AG10803 (cell line): ENCODE data around the gene SMARCC2.

ENCODE experiments used
- DNase-seq: peaks from one replicate; pipeline ENCODE4 v3.0.0; 2010; ENCODE audit warnings: low read depth
- H3K4me3 ChIP-seq: 2 replicates; pipeline ENCODE4 v1.5.1; 2011; ENCODE audit warnings: mild to moderate bottlenecking, low read length, control low read depth
- TF ChIP-seq, protein P1 (sequence below): conservative IDR thresholded peaks from 2 replicates; pipeline ENCODE4 v1.5.1; 2011; ENCODE audit warnings: mild to moderate bottlenecking, low read length, control low read depth, inconsistent platforms

The SMARCC2 gene

GRCh38 chr12:56222531-56222895 is 33.2 kb upstream of the SMARCC2 start:
- DNase-seq = no peak
- H3K4me3 ChIP-seq = peak overlapping the region; percentile 97
- TF ChIP-seq, protein P1, sequence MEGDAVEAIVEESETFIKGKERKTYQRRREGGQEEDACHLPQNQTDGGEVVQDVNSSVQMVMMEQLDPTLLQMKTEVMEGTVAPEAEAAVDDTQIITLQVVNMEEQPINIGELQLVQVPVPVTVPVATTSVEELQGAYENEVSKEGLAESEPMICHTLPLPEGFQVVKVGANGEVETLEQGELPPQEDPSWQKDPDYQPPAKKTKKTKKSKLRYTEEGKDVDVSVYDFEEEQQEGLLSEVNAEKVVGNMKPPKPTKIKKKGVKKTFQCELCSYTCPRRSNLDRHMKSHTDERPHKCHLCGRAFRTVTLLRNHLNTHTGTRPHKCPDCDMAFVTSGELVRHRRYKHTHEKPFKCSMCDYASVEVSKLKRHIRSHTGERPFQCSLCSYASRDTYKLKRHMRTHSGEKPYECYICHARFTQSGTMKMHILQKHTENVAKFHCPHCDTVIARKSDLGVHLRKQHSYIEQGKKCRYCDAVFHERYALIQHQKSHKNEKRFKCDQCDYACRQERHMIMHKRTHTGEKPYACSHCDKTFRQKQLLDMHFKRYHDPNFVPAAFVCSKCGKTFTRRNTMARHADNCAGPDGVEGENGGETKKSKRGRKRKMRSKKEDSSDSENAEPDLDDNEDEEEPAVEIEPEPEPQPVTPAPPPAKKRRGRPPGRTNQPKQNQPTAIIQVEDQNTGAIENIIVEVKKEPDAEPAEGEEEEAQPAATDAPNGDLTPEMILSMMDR = no peak

DNA sequence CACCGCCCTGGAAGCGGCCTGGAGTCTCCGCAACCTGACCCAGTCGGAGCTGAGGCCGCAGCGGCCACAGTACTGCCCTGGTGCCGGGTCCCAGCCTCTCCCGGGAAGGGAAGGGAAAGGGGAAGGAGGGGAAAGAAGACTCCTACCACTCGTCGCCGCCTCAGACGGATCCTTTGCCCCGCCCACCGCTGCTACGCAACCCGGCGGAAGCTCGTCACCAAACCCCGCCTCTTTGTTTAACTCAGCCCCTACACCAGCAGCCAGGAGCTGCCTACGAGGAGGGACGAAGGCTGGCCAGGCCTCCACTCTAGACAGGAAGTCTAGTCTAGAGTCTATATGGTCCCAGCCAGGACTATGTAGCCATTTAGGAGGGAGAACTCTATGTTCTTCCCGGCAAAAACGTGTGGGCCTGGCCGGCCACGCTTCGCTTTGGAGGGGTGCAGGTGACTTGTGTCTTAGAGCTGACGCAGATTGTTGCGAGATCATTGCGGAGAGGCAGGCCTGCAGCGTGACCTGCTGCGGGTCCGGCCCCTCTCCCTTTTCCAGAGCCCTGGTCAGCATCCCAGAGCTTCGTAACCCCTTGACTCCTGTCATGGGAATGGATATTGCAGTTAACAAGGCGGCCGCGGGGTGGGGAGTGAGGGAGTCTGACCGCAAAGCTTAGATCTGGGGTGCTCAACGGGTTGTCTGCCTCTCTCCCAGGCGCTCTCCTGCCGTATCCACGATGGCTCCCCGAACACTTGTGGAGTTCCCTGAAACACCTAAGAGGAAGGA is 32.7 kb upstream of the SMARCC2 start, which contains the start of gene RNF41:
TSS of gene RNF41 (minus strand) at position 166 of the 774 bp plus-strand sequence. CDS start 7,875 bp downstream, outside the sequence.
- H3K4me3 ChIP-seq = peak within 1 kb of the TSS; percentile 97
- DNase-seq = peak; percentile 98
- TF ChIP-seq, protein P1 = peak; percentile 25

DNA sequence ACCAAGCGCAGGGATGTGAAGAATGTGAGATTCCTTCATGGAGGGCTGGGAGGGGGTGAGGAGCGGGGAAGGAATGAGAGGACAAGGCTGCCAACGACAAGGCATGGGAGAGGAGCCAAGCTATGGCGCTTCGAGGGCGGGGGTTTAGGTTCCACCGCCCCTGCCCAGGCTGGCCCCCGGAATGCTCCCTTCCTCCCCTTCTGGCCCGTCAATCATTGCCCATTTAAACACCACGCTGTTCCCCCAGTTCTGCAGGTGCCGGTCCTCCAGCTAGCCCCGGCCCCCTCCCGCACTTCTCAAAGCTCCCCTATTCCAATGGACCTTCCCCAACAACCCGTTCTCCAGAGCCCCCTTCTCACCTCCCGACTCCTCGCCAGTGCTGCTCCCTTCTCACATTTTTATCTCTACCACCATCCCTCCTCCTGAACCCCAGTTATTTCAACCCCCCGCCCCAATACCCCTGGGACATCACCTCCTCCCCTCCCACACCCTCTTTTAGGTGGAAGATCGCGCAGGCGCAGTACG is 32.0 kb upstream of the SMARCC2 start:
- peak overlapping the region; percentile 97 for H3K4me3 ChIP-seq
- peak; percentile 92 for DNase-seq
- TF ChIP-seq, protein P1 = no peak

DNA sequence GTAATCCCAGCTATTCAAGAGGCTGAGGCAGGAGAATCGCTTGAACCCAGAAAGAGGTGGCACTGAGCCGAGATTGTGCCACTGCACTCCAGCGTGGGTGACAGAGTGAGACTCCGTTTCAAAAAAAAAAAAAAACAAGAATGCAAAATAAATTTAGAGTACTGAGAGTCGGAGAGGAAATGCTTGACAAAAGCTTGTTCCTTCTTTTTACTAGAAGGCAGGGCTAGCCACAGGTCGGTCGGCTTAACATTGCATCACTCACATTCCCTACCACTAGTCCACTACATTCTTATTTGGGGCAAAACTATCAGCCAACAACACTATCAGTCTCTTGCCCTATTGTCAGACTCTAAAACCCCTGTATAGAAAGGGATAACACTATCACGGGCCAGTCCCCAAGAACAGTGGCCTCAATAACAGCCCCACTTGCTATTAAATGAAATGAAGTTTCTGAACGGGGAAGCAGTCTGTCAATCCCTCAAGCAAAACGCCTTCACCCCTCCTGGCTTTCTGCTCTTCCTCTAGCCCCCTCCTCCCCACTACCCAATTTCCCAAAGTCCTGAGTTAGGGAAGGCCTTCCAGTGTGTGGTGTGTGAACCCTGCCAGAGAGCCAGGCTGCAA is 31.4 kb upstream of the SMARCC2 start:
- TF ChIP-seq, protein P1 = no peak
- peak; percentile 80 for DNase-seq
- peak overlapping the region; percentile 97 for H3K4me3 ChIP-seq

DNA sequence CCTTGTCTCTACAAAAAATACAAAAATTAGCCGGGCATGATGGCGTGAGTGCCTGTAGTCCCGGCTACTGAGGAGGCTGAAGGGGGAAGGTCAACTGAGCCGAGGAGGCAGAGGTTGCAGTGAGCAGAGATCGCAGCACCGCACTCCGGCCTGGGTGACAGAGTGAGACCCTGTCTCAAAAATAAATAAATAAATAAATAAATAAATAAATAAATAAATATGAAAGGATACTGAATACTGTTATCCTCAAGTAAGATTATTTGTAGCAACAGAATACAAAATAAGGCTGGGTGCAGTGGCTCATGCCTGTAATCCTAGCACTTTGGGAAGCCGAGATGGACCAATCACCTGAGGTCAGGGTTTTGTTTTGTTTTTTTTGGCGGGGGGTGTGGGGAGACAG is 30.6 kb upstream of the SMARCC2 start:
- peak overlapping the region; percentile 97 for H3K4me3 ChIP-seq
- TF ChIP-seq, protein P1 = no peak
- DNase-seq = no peak

DNA sequence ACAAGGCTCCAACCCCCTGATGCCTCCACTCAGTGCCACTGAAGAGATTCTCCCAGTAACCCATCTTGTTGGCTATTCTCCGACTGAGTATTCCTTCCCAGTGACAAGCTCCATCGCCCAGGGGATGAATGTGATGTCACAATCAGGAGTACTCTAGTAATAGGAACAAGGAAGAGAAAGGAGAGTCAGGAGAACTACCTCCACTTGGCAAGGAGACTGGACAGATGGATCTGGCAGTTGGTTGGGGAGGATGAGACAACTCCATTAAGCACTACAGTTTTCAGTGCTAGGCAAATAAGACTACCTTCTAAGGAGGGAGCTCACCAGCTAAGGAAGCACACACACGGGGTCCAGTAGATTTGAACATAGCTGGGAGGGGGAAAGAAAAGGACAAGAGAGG is 27.2 kb upstream of the SMARCC2 start:
- TF ChIP-seq, protein P1 = no peak
- H3K4me3 ChIP-seq = no peak overlapping the region
- DNase-seq = no peak

- no peak overlapping the region for H3K4me3 ChIP-seq
- no peak for DNase-seq
- TF ChIP-seq, protein P1 = no peak
These were observed 24.6 kb upstream of the SMARCC2 start for GRCh38 chr12:56213878-56214277.
